ENCODE data around the gene JARID2.

DNA sequence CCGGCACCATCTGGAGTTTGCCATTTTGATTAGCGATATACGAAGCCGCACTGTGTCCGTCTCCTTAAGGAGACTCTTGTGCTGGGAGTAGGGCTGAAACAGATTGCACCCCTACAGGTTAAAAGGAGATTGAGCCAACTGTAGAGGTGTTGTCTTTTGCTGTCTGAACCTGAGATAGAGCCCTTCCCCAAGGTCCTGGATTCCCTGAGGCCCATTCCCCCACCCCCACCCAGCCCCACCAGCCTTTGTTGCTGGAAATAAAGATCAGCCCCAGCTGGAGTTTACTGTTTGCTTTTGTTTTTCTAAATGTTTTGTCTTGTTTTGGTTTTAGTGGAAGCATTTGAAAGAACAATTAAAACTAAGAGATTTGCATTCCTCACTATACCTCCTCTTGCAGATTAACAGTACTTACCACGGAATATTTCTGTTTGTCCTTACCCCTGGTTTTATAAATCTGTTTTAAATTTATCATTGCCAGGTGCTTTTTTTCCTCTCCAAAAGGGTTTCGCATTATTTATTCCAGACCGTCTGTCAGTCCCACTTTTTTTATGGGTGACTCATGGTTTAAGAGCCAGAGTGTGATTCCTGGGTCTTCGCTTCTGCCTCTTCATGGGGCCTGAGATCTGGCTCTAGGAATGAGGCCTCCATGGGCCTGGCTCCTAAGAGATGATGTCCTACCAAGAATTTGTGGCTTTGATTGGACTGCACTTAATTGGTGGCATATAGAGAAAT, 247.7 kb downstream of the JARID2 start:
- TF ChIP-seq CTCF (IDR thresholded peaks at IDR 0.05) (no peak), POLR2A (IDR thresholded peaks at IDR 0.05) (no peak)
